GM19193 (cell line): ENCODE measurements around the gene PGRMC1.

Experiments used
- POLR2A ChIP-seq: IDR thresholded peaks from 4 replicates; pipeline ENCODE4 v1.6.1; 2011; ENCODE audit not compliant: insufficient read depth, insufficient read length; ENCODE audit errors: extremely low read depth

PGRMC1 gene

GRCh38 chrX:119235872-119236622 is at the start of gene PGRMC1:
TSS of gene PGRMC1 (plus strand) at chrX:119236285. CDS start at chrX:119236364, 79 bp downstream.
- peak; percentile 89 for TF ChIP-seq POLR2A

GRCh38 chrX:119186763-119187162 is 49.3 kb upstream of the PGRMC1 start:
- no peak for TF ChIP-seq POLR2A

GRCh38 chrX:119187298-119187697 is 48.8 kb upstream of the PGRMC1 start:
- no peak for TF ChIP-seq POLR2A

- no peak for TF ChIP-seq POLR2A
These were observed 47.0 kb upstream of the PGRMC1 start for GRCh38 chrX:119189115-119189514.

- no peak for TF ChIP-seq POLR2A
These were observed 46.5 kb upstream of the PGRMC1 start for GRCh38 chrX:119189595-119189994.

GRCh38 chrX:119190091-119190681 is 45.9 kb upstream of the PGRMC1 start:
- TF ChIP-seq POLR2A: no peak

- no peak for TF ChIP-seq POLR2A
These were observed 45.3 kb upstream of the PGRMC1 start for GRCh38 chrX:119190831-119191230.

GRCh38 chrX:119194621-119195020 is 41.5 kb upstream of the PGRMC1 start:
- no peak for TF ChIP-seq POLR2A

GRCh38 chrX:119201570-119201969 is 34.5 kb upstream of the PGRMC1 start:
- TF ChIP-seq POLR2A: no peak

GRCh38 chrX:119206203-119206602 is 29.9 kb upstream of the PGRMC1 start:
- no peak for TF ChIP-seq POLR2A

GRCh38 chrX:119208401-119209057 is 27.6 kb upstream of the PGRMC1 start:
- TF ChIP-seq POLR2A: no peak

GRCh38 chrX:119211649-119212014 is 24.5 kb upstream of the PGRMC1 start:
- TF ChIP-seq POLR2A: no peak

GRCh38 chrX:119218198-119218597 is 17.9 kb upstream of the PGRMC1 start:
- no peak for TF ChIP-seq POLR2A

GRCh38 chrX:119222932-119223331 is 13.2 kb upstream of the PGRMC1 start:
- TF ChIP-seq POLR2A: no peak

- TF ChIP-seq POLR2A: no peak
These were observed 12.3 kb upstream of the PGRMC1 start for GRCh38 chrX:119223783-119224182.

- TF ChIP-seq POLR2A: no peak
These were observed 9.6 kb upstream of the PGRMC1 start for GRCh38 chrX:119226446-119226845.
